NCI-H1417 treated with DMSO at 0.1 percent for 48 hours (cell line): ENCODE results near the gene ROBO2.

ENCODE experiments used
- DNase-seq: peaks from one replicate; lab custom pipeline; 2025; lab: John Stamatoyannopoulos, UW

The ROBO2 gene

GRCh38 chr3:77122652-77123051 lies 82.8 kb downstream of the ROBO2 start:
- DNase-seq = no peak

DNA sequence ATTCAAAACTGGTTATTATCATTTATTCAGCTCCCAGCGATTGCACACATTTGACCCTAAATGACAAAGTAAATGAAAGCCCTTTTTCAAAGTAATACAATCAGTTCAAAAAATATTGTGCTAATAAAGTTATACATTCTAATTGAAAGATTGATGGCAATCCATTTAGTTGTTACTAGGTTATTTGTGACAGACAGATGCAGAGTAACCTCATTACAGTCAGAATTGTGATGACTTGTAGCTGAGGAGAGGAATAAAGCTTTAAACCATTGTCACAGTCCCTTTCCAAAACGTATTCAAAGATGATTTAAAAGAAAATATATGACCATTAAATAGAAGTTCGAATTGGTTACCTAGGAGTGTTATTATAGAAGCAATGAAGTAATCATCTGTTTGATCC lies 86.1 kb downstream of the ROBO2 start:
- no peak for DNase-seq

GRCh38 chr3:77134769-77135168 lies 94.9 kb downstream of the ROBO2 start:
- DNase-seq = no peak

DNA sequence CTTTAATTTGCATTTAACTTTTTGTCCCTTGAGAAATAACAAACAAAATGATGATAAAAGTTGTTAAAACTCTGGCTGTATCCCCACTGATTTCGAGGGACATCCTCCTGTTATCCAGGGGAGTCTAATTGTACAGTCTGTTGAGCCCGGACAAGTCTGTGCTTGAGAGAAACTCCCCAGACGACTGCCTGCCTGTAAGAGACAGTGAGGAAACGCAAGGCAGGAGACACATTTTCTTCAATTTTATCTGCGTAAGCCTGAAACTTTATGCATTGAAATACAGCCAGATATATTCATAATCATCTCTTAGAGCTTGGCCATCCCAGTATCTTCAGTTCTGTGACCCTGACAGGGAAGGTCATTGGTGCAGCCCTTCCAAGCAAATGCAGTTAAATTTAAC lies 97.7 kb downstream of the ROBO2 start:
- no peak for DNase-seq

DNA sequence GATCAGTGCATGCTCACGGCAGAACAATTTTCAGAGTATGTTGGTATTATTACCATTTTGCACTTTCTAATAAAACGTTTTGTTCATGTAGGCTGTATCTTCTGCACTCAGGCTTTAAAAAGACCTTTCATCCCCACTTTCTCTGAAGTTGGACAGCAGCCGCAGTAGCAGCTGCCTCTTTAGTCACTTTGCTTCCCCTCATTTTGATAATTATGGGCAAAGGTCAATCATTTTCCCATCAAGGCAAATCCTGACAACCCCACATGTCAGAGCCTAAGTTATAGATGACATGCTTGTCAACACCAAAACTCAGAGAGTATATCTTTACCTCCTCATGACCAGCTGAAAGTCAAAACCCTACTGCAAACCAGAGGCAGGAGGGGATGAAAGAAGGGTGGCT lies 99.7 kb downstream of the ROBO2 start:
- no peak for DNase-seq

GRCh38 chr3:77141423-77141822 lies 101.5 kb downstream of the ROBO2 start:
- DNase-seq = no peak

- no peak for DNase-seq
Observed at GRCh38 chr3:77142578-77142977, 102.7 kb downstream of the ROBO2 start.

DNA sequence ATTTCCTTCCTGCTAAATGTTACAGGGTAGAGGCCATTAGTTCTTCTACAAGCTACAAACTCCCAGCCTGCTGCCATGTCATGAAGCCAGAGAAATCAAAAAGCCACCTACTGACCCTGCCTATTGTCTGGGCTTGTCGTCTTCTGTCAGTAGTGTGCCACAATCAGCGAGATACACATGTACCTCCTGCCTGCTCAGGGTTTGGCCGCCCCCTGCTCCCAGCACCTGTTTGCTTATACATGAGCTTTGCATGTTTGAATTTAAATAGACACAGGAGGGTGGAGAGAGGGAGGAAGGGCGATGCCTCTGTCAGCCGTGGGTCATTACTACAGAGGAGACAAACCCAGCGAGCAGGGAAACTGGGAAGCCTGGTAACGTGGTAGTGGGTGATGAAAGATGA lies 106.1 kb downstream of the ROBO2 start:
- no peak for DNase-seq

DNA sequence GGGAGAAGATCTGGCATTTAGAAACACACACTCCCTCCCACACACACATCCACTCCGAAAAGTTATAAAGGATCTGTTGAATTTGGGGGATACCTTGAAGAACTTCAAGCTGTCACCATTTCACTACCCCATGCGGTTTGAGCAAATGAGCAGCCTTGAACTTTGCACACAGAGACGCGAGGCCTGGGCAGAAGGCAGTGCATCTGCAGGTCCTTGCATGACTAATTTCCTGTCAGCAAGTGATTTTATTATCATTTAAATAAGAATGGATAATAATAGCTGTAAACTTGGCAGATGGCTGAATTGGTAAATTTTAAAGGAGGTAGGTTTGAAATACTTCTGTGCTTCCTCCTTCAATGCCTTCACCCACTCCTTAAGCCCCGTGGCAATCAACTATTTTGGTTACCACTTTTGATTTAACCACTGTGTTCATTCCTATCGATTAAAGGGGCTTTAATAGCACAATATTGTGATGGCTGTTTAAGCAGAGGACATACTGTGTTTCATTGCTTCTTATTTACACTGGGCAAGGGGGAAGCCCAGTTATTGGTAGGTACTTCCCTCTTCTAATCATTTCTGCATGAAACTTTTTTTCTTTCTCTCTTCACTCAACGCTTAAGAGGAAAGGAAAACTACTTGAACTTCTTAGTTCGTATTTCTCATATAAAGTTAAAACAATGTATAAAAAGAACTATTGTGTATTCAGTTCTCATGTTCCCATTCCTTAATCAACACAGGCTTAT lies 108.1 kb downstream of the ROBO2 start:
- no peak for DNase-seq

DNA sequence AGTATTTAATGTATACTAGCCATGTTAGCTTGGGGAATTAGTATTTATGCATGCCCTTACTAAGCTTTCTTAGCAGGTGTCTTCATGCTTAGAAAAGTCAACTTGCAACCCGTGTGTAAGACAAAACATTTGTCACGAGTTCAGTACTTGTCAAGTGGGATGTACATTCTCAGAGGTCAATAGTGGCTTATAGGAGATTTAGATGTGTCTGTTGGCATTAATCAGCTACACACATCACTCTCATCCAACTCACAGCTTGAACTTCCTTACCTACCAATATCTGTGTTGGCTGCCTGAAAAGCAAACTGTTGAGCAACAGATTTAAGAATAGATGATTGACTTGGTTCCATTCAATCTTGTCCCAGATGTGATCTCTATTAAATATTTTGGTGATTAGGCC lies 109.5 kb downstream of the ROBO2 start:
- no peak for DNase-seq

DNA sequence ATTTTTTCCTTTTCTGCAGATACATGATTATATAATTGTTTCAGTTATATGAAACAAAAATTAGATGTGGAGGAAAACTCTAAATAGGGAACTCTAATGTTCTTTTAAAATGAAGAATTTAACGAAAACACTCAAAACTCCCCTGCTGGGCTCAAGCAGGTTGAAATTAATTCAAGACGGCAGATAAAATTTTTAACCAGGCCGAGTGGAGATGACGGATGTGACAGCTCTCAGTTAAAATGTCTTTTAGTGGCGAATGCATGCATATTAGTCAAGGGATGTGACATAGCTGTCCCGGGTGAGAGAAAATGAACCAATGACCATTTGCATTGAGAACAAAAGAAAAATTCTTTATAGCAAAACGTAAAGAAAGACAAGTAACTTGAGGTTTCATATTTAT lies 110.1 kb downstream of the ROBO2 start:
- no peak for DNase-seq

GRCh38 chr3:77150759-77151158 lies 110.9 kb downstream of the ROBO2 start:
- DNase-seq = no peak

GRCh38 chr3:77158730-77159581 lies 119.1 kb downstream of the ROBO2 start:
- DNase-seq = no peak

DNA sequence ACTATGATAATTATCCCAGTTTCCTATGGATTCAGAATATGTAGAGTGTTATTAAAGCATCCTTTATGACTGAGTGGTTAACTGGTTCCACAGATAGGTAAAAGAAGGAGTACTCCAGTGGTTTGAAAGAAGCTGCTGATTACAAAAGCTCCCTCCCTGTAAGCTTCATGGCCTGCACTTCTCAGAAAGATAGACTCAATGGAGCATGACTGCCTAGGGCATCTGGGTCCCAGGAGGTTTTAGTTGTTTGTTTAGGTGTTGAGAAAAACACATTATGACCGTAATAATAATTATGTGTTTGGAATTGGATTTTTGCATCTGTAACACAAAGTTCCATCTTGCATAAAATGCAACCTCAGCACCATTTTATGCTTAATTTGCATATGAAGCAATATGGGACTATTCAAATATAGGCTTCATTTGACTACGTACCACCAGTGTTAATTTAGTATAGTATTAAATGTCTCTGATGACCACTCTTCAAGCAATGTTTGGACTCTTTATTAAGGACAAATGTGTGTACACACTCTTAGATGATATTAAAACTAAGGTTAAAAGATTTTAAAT lies 121.1 kb downstream of the ROBO2 start:
- no peak for DNase-seq

DNA sequence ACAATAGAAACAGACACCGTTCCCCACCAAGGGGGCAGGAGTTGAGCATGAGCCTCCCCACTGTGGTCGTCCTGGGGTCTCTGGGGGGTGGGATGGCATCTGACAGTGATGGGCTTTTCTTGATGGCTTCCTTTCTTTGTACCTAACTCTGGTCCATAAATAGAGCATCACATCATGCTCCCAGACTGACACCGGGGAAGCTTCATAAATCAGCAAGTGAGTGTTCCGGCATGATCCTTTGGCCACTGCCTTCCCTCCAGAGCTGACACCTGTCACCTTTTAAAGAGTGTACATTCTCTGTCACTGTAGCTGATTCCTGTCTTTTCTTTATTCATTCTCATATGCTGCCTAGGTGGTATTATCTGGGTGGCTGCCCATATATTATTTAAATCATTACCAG lies 129.9 kb downstream of the ROBO2 start:
- DNase-seq = no peak

DNA sequence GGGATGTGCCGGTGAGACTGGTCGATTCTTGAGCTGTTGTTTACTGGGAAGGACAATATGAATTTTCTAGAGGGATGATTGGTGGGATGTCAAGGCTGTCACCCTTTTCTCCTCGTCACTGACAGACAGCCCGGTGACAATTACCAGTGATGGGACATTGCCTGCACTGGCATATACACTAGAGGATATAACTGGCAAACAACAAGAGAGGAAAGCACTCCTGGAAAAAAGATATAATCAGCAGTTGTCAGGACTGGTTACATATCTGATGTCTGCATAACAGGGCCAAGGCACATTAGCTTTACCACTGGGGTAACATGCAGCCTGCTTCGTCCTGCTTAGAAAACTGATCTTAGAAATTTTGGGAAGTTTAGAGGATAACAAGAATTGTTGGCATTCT lies 131.1 kb downstream of the ROBO2 start:
- no peak for DNase-seq

GRCh38 chr3:77179762-77180161 lies 139.9 kb downstream of the ROBO2 start:
- no peak for DNase-seq

DNA sequence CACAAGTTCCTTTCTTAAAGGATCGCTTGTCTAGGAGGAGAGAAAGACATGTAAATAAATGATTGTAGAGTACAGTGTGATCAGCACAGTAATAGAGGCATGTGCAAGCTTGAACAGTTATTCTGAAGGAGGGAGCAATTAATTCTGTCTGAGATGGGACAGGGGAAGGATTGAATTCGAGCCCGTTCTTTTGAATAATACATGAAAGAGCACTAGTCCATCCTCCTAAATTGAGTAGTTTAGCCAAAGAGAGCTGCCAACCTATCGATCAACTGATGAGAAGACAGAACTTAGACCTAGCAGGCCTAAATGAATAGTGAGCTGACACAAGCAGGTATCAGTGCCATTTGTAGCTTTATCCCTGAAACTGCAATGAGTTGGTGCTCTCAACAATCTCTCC lies 142.4 kb downstream of the ROBO2 start:
- no peak for DNase-seq

GRCh38 chr3:77186319-77186718 lies 146.4 kb downstream of the ROBO2 start:
- DNase-seq = no peak

- no peak for DNase-seq
Observed at GRCh38 chr3:77186728-77187127, 146.8 kb downstream of the ROBO2 start.

- DNase-seq = no peak
Observed at GRCh38 chr3:77188210-77188609, 148.3 kb downstream of the ROBO2 start.

DNA sequence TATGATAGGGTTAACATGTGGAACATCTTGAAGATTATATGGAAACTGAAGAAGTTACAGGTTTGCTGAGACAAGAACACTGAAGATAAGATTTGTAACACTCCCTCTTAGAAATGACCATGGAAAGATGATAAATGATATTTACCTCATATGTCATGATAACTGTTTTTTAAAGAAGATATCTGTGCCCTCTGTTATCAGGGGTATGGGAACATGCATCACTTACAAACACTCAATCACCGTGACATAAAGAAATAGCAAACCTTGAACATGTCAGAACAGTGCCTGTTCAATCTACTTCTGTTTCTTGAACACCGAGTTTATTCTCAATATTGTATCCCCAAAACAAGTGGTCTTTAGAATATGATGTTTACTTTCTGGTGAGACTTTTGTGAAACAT lies 149.4 kb downstream of the ROBO2 start:
- DNase-seq = no peak

DNA sequence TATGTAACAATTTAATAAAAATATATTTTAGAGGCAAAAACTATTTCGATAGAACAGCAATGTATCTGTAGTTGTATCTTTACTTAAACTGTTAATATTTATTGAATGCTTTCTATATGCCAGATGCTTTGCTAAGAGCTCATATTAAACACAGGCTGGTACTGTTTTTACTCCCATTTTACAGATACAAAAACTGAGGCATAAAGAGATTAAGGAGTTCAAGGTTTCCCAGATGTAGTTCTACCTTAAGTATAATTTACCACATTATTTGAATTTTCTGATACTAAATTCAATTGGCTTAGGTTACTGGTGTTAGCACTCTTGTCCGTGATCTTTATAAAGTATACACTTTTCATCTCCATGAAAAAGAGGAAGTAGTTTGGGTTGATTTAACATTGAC lies 149.8 kb downstream of the ROBO2 start:
- DNase-seq = no peak
